AG04450 (cell line): ENCODE results near the gene DYNAP. TPM values are rescaled to one million over a fixed set of nuclear protein-coding genes. Genes with fewer than 3 reads are reported as not detected.

Source experiments
- CTCF ChIA-PET: fragments of 300-600, 350-600 bp; formaldehyde crosslinking; extraction: SDS; loops from one replicate; lab custom pipeline; 2022; ENCODE audit warnings: antibody characterized with exemption, inconsistent platforms; lab: Charles Lee
- POLR2A ChIA-PET: fragments of 350-600 bp; formaldehyde crosslinking; extraction: SDS; loops from one replicate; lab custom pipeline; 2021; ENCODE audit warnings: antibody characterized with exemption, inconsistent platforms; lab: Yijun Ruan, JAX
- DNase-seq: peaks from one replicate; pipeline ENCODE4 v3.0.0-alpha.2; 2011; ENCODE audit warnings: low read depth, low spot score
- H3K27ac ChIP-seq: one replicate; pipeline ENCODE4 v1.5.1; 2012; ENCODE audit warnings: low read depth, low read length, control low read depth
- H3K27me3 ChIP-seq: one replicate; pipeline ENCODE4 v1.6.0; 2012; ENCODE audit warnings: low read length; ENCODE audit not compliant: control insufficient read depth, insufficient read depth
- H3K4me3 ChIP-seq: 2 replicates; pipeline ENCODE4 v1.5.1; 2011; ENCODE audit warnings: mild to moderate bottlenecking, low read depth, low read length, control low read depth
- H3K9me3 ChIP-seq: 2 replicates; pipeline ENCODE4 v1.5.1; 2012; ENCODE audit warnings: low read length; ENCODE audit not compliant: control insufficient read depth, insufficient read depth
- CTCF ChIP-seq: IDR thresholded peaks from 2 replicates; pipeline ENCODE4 v1.5.1; 2011; ENCODE audit warnings: low read depth, low read length, control low read depth, inconsistent platforms
- polyA plus RNA-seq: library from polyadenylated mRNA; depleted of rRNA; stranded (reverse); fragments of >200 nt; gene quantifications from 2 replicates; pipeline ENCODE4 v1.2.3, GENCODE V29; 2011; rRNA removed

DYNAP gene
- polyA plus RNA-seq, 1 experiment: not detected

DNA sequence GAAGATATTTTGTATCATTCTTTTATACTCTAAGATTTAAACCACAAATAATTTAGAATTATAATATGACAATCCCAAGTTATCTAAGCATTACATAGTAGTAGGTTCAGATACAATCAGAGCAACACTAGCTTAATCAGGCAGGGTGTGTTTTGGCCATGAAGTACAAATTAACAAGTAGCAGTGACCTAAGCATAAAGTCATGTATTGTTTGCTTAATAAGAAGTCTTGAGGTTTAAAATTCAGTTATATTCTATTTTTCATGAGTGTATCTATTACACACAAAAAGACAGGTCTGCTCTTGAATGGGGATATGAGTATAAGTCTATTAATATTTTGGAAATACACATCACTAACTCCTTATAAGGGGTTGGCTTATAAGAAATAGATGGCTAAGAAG is 39.9 kb downstream of the DYNAP start:
- H3K27ac ChIP-seq: no peak overlapping the region
- no peak for DNase-seq
- CTCF ChIA-PET: no interaction called here
- POLR2A ChIA-PET: no interaction called here
- H3K27me3 ChIP-seq: no peaks in the 10 kb centered on the region
- H3K9me3 ChIP-seq: no peaks in the 10 kb centered on the region
- no peak for TF ChIP-seq CTCF
- H3K4me3 ChIP-seq: no peak overlapping the region

DNA sequence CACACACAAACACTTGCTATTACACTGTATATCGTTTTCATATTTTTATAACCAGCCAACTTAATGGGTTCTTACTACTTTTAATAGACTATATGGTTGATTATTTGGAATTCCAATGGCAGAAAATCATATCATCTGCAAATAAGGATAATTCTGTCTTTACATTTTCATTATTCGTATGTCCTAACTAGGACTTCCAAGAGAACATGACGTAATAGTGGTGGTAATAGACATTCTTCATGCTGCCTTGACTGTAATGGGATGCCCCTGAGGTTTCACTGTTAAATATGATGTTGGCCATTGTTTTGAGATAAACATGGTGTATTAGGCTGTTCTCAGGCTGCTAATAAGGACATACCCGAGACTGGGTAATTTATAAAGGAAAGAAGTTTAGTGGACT is 45.2 kb downstream of the DYNAP start:
- CTCF ChIA-PET: no interaction called here
- H3K4me3 ChIP-seq: no peak overlapping the region
- no peaks in the 10 kb centered on the region for H3K27me3 ChIP-seq
- POLR2A ChIA-PET: no interaction called here
- H3K27ac ChIP-seq: no peak overlapping the region
- no peak for DNase-seq
- no peak for TF ChIP-seq CTCF
- H3K9me3 ChIP-seq: no peaks in the 10 kb centered on the region

DNA sequence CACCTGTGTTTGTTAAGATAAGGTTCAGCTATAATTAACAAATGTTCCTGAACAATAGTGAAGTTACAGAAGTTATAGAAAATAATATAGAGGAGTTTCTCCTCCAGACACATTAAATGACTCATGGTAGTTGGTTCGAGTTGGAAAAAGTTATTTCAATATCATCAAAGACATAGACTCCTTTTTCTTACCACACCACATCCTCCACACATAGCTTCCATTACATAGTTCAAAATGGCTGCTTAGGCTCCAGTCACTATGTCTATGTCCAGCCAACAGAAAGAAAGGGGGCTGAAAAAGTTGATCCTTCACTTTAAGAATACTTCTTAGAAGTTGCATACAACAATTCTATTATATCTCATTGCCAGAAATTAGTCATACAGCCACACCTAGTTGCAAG is 50.7 kb downstream of the DYNAP start:
- ChIA-PET POLR2A (no interaction called here), CTCF (interaction anchor here (0.6 kb wide), 1 partner anchor 29 kb away, joined by 3 read pairs; no protein-coding TSS in a partner anchor)
- H3K27ac ChIP-seq: no peak overlapping the region
- no peaks in the 10 kb centered on the region for H3K9me3 ChIP-seq
- no peak for TF ChIP-seq CTCF
- H3K27me3 ChIP-seq: no peaks in the 10 kb centered on the region
- DNase-seq: no peak
- no peak overlapping the region for H3K4me3 ChIP-seq

GRCh38 chr18:54647176-54647575 is 56.1 kb downstream of the DYNAP start:
- H3K4me3 ChIP-seq: no peak overlapping the region
- 0 out of 2 replicates have a peak, but pooled peaks have one; percentile 26 for TF ChIP-seq CTCF
- POLR2A ChIA-PET: no interaction called here
- H3K9me3 ChIP-seq: no peaks in the 10 kb centered on the region
- no peak for DNase-seq
- CTCF ChIA-PET: no interaction called here
- no peaks in the 10 kb centered on the region for H3K27me3 ChIP-seq
- H3K27ac ChIP-seq: no peak overlapping the region

Other genes with a start within 250 kb of the DYNAP start
- 0.14 TPM in 1 of 2 replicates, not detected in the other for gene STARD6, start 233.4 kb upstream of the DYNAP start, polyA plus RNA-seq
- 2.7 and 3.8 TPM in 2 replicates for gene C18orf54, start 233.3 kb upstream of the DYNAP start, polyA plus RNA-seq
- gene RAB27B, start 237.2 kb downstream of the DYNAP start, polyA plus RNA-seq: 1.4 and 1.9 TPM in 2 replicates